Calu3 (cell line): ENCODE data around the gene CD38. TPM values are rescaled to one million over a fixed set of nuclear protein-coding genes. Genes with fewer than 3 reads are reported as not detected.

Experiments used
- BruUV-seq: library from RNA; stranded (reverse); fragments of 400-500 nt; replicated peaks from 2 replicates; lab custom pipeline; 2021; lab: Mats Ljungman, UMichigan
- CTCF ChIA-PET: fragments of 300-600 bp; sonication (Branson Sonifier 250); formaldehyde crosslinking; loops from one replicate; lab custom pipeline; 2022; ENCODE audit warnings: antibody characterized with exemption; lab: Charles Lee
- DNase-seq: peaks from one replicate; pipeline ENCODE4 v3.0.0; 2022
- H3K27ac Mint-ChIP-seq: one replicate; pipeline ENCODE4 v1.8.0; 2022; ENCODE audit warnings: mixed read lengths; ENCODE audit not compliant: unreplicated experiment
- H3K27me3 Mint-ChIP-seq: one replicate; pipeline ENCODE4 v1.8.0; 2022; ENCODE audit warnings: mixed read lengths; ENCODE audit not compliant: unreplicated experiment
- H3K36me3 Mint-ChIP-seq: one replicate; pipeline ENCODE4 v1.8.0; 2022; ENCODE audit warnings: mild to moderate bottlenecking, moderate library complexity, mixed read lengths; ENCODE audit not compliant: insufficient read depth, unreplicated experiment
- H3K4me1 Mint-ChIP-seq: one replicate; pipeline ENCODE4 v1.8.0; 2022; ENCODE audit warnings: mild to moderate bottlenecking, low read depth, mixed read lengths; ENCODE audit not compliant: unreplicated experiment
- H3K4me3 Mint-ChIP-seq: one replicate; pipeline ENCODE4 v1.8.0; 2022; ENCODE audit warnings: mild to moderate bottlenecking, low read depth, moderate library complexity, mixed read lengths; ENCODE audit not compliant: unreplicated experiment
- H3K9me3 Mint-ChIP-seq: one replicate; pipeline ENCODE4 v1.8.0; 2022; ENCODE audit warnings: low read depth, mixed read lengths; ENCODE audit not compliant: unreplicated experiment
- CTCF ChIP-seq: fragments of 200-600 bp; IDR thresholded peaks from one replicate; pipeline ENCODE4 v1.8.0; 2022; ENCODE audit warnings: antibody characterized with exemption; ENCODE audit not compliant: unreplicated experiment
- intact Hi-C: fragments of 100-400 bp; cut with micrococcal nuclease; formaldehyde crosslinking; loops from one replicate; pipeline ENCODE4 v1.10.0; 2022; ENCODE audit not compliant: unreplicated experiment
- total RNA-seq: library from RNA; stranded (reverse); gene quantifications from 2 replicates; pipeline ENCODE4 v1.2.3, GENCODE V29; 2022

The CD38 gene
- total RNA-seq, 1 experiment from 2014 or later, result 3.4 TPM

- Mint-ChIP-seq H3K4me1 (no peaks in the 10 kb centered on the region), H3K9me3 (peaks cover 7% of the 10 kb centered on the region), H3K4me3 (no peak overlapping the region), H3K36me3 (no peaks in the 10 kb centered on the region), H3K27me3 (no peaks in the 10 kb centered on the region), H3K27ac (no peak overlapping the region)
- DNase-seq, result no peak
- BruUV-seq, result no TSS peak
- CTCF ChIA-PET, result no interaction called here
- TF ChIP-seq CTCF, result no peak
- intact Hi-C loops, result no loop called here
Measured at GRCh38 chr4:15742083-15742582, 36.0 kb upstream of the CD38 start.

GRCh38 chr4:15742637-15743036 is 35.5 kb upstream of the CD38 start:
- TF ChIP-seq CTCF, result no peak
- Mint-ChIP-seq H3K36me3 (no peaks in the 10 kb centered on the region), H3K9me3 (peaks cover 7% of the 10 kb centered on the region), H3K27me3 (no peaks in the 10 kb centered on the region), H3K27ac (no peak overlapping the region), H3K4me1 (no peaks in the 10 kb centered on the region), H3K4me3 (no peak overlapping the region)
- CTCF ChIA-PET, result no interaction called here
- no TSS peak for BruUV-seq
- intact Hi-C loops, result no loop called here
- DNase-seq, result no peak

DNA sequence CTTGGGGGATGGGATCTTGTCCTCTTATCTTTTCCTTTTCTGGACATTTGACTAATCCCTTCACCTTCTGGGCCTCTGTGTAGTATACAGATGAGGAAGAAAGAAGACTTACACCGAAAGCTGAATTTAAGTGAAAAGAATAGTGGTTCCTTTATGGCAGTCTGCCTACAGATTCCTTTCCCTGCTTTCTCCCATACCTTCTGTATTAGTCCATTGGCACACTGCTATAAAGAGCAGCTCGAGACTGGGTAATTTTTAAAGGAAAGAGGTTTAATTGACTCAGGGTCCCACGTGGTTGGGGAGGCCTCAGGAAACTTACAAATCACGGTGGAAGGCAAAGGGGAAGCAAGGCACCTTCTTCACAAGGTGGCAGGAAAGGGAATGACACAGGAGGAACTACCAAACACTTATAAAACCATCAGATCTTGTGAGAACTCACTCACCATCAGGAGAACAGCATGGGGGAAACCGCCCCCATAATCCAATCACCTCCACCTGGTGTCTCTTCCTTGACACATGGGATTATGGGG is 34.0 kb upstream of the CD38 start:
- intact Hi-C loops, result no loop called here
- no peak for TF ChIP-seq CTCF
- Mint-ChIP-seq H3K36me3 (no peaks in the 10 kb centered on the region), H3K4me3 (no peak overlapping the region), H3K9me3 (peaks cover 7% of the 10 kb centered on the region), H3K27me3 (no peaks in the 10 kb centered on the region), H3K4me1 (no peaks in the 10 kb centered on the region), H3K27ac (no peak overlapping the region)
- BruUV-seq, result no TSS peak
- DNase-seq, result no peak
- CTCF ChIA-PET, result interaction anchor here (0.6 kb wide), 1 partner anchor 257 kb away, joined by 3 read pairs; no protein-coding TSS in a partner anchor

- no TSS peak for BruUV-seq
- no peak for TF ChIP-seq CTCF
- no peaks in the 10 kb centered on the region for H3K4me1 Mint-ChIP-seq
- H3K27ac Mint-ChIP-seq, result no peak overlapping the region
- H3K27me3 Mint-ChIP-seq, result no peaks in the 10 kb centered on the region
- CTCF ChIA-PET, result no interaction called here
- DNase-seq, result no peak
- peaks cover 7% of the 10 kb centered on the region for H3K9me3 Mint-ChIP-seq
- no peak overlapping the region for H3K4me3 Mint-ChIP-seq
- intact Hi-C loops, result no loop called here
- no peaks in the 10 kb centered on the region for H3K36me3 Mint-ChIP-seq
Measured at GRCh38 chr4:15746110-15746509, 32.0 kb upstream of the CD38 start.
